ENCODE data around the gene RCC1.
"Not testable (repeated sequence)": the region's sequence is repeated elsewhere in the genome, so short reads cannot be mapped to it uniquely, and the experiment has no call there.

The RCC1 gene

DNA sequence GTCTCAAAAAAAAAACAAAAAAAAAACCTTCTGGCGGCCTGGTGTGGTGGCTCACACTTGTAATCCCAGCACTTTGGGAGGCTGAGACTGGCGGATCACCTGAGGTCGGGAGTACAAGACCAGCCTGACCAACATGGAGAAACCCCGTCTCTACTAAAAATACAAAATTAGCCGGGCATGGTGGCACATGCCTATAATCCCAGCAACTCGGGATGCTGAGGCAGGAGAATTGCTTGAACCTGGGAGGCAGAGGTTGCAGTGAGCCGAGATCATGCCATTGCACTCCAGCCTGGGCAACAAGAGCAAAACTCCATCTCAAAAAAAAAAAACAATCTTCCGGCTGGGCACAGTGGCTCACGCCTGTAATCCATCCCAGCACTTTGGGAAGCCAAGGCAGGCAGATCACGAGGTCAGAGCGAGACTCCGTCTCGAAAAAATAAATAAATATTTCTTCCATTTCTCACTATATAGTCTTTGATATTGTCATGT, 8.6 kb downstream of the RCC1 start:
- not testable (repeated sequence) for DNase-seq

DNA sequence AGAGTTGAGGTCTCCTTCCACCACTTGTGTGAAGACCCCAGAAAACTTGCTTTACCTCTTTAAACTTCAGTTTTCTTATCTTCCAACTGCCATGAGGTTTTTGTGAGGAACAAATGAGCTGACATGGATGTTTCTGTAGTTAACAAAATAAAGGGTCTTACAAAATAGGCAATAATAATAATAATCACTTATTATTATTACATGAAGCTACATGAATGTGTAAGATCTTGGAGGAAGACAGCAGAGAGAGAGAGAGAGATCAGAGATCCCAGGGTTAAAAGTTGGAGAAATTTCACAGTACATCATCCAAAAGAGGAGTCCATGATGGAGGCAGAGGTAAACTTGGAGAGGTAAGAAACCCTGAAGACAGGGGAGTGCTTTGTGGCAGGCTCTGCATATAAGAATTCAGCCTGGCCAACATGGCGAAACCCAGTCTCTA, 10.7 kb downstream of the RCC1 start:
- DNase-seq, result no peak

DNA sequence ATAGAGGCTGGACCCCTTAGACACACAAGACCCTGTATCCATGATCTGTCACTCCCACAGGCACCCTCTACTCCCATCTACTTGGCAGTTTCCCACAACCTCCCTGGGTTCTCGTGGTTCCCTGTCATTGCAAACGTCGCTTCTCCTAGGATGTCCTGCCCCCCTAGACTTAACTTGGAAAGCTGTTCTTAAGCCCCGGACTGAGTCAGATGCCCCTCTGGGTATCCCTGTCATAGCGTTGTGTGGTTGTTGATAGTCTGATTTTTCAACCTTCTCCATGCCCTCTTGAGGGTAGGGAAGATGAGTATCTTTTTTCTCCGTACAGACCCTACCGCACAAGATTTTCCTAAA, 11.8 kb downstream of the RCC1 start:
- no peak for DNase-seq

DNA sequence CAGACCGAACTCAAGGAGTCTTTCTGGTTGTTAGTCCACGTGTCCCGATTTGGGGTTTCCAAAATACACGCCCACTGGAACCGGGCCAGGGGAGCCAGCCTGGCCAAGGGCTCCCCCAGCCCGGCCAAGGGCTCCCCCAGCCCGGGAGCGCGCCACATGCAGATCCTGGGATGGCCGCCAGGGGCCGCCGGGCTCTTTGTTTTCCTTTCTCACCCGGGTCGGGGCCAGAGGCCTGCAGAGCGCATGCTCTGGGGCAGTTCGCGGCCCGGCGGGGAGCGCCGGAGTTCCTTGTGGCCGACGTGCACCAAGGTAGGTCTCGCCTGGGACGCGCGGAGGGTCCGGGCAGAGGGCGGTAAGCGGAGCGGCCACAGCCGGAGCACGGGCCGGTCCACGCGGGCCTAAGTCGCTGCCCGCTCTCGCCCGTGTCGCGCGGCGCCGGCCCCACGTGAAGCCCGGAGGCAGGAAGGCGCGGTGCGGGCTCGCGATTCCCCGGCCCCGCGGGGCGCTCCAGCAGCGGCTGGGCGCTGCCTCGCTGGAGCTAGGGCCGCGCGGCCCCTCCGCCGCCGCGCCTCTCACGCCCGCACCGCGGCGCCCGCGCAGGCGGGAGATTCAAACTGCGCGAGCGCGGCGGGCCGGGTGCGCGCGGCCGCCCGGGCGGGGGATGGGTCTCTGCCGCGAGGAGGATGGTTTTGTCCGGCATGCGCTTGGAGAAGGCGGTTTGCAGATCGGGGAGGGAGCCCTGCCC, 12.3 kb downstream of the RCC1 start:
- DNase-seq, result peak; percentile 90

DNA sequence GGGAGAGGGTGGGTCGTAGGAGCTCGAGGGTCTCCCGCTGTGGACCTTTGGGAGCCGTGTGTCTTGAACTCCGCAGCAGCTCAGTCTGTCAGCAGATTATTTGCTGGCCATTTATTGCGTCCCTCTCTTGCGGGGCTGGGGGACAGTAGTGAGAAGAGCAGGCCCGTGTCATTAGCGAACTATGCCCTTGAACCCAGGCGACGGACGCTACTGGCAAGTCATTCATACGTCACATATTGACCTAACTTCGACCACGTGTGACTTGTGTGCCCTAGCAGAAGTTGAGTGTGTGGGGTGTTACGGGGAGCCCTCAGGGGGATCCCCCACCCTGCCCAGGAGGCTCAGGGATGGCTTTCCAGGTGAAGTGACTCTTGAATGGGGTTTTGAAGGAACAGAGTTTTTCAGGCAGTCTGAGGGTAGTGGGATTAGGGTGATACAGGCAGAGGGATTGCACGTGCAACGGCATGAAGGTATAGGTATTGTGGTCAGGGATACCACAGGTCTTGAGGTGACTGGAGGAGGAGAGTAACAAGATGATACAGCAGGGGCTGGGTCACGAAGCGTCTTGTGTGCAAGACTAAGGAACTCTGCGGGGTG, 13.0 kb downstream of the RCC1 start:
- DNase-seq, result peak; percentile 73

DNA sequence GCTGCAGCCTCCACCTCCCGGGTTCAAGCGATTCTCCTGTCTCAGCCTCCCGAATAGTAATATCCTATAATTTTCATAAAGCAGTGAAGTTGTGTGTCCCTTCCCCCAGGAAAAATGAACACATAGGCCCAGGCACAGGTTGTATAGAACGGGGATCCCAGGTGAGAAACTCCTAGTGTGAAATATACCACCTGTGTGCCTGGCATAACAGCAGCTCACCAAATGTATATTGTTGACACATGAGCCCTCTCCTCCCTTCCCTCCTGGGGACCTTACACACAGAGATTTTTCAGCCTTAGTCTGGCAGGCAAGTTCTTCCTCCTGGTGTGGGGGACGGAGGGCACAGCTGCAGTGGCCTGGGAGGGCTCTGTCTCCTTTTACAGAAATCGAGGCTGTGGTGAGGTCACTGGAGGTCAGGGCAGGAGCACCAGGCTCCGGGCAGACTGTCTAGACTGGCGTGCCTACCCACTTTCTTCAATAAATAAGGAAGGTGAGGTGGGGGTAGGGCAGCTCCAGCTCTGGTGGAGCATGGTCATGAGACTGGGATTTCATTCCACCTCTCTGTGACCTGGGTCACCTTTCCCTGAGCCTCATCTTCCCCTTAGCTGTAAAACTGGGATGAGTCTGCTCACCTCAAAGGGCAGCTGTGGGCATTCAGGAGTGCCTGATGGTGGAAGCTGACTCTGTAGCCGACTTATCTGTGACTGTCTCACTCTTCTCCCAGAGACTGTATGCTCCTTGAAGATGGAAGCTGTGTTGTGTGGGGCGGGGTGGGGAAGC, 14.3 kb downstream of the RCC1 start:
- DNase-seq, result no peak

DNA sequence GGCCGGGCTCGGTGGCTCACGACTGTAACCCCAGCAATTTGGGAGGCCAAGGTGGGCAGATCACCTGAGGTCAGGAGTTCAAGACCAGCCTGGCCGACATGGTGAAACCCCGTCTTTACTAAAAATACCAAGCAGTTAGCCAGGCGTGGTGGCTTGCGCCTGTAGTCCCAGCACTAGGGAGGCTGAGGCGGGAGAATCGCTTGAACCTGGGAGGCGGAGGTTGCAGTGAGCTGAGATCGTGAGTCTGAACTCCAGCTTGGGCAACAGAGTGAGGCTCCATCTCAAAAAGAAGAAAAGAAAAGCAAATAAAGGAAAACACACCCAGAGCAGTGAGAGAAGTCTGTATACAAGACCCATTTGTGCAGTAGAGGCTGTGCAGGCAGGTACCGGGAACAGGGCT, 15.0 kb downstream of the RCC1 start:
- DNase-seq, result not testable (repeated sequence)

DNA sequence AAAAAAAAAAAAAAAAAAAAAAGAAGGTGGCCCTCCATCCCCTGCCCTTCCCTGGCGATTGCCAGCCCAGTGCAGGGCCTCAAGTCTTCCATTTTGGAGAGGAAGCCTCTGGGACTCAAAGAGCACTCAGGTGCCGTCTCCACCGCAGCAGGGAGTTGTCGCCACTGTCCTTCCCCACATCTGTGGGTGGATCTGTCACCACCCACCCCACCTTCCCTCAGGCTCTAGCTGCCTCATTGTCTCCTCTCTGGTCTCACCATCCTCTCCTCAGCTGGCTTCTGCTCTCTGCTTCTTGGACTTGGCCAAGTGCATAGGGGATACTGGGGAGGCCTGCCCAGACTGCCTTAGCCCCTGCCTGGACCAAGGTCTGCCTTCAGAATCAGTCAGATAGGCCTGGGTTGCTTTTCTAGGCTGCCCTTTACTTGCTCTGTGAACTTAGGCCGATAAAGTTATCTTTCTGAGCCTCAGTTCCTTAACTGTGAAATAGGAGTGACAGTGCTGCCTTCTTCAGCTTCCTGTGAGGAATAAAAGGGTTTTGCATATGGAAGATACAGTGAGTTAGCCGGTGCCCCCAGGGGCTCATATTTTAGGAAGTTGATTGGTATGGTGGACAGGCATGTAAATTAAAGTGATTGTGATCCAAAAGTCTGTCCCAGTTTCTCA, 15.8 kb downstream of the RCC1 start:
- DNase-seq, result no peak

DNA sequence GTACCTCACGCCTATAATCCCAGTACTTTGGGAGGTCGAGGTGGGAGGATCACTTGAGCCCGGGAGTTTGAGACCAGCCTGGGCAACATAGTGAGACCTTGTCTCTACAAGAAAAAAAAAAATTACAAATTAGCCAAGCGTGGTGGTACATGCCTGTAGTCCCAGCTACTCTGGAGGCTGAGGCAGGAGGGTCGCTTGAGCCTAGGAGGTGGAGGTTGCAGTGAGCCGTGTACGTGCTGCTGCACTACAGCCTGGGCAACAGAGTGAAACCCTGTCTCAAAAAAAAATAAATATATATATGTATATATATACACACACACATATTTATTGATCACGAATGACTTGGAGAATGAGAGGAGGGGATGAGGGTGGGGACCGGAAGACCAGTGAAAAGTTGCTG, 16.7 kb downstream of the RCC1 start:
- DNase-seq, result not testable (repeated sequence)

DNA sequence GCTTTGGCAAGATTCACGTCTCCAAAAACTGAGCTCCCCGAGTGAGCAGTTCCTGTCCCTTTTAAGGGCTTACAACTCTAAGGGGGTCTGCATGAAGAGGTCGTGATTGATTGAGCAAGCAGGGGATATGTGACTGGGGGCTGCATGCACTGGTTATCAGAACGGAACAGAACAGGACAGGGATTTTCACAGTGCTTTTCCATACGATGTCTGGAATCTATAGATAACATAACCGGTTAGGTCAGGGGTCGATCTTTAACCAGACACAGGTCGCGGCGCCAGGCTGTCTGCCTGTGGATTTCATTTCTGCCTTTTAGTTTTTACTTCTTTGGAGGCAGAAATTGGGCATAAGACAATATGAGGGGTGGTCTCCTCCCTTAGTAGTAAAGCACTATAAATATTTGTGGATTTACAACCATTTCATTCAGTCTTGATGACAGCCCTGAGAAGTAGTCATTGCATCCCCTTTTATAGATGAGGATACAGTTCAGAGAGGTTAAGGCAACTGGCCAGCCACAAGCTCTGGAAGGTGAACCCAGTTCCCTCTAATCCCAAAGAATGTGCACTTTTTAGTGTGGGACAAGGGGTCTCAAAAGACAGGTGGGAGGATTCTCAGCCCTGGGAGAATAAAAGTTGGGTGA, 19.3 kb downstream of the RCC1 start:
- not testable (repeated sequence) for DNase-seq

DNA sequence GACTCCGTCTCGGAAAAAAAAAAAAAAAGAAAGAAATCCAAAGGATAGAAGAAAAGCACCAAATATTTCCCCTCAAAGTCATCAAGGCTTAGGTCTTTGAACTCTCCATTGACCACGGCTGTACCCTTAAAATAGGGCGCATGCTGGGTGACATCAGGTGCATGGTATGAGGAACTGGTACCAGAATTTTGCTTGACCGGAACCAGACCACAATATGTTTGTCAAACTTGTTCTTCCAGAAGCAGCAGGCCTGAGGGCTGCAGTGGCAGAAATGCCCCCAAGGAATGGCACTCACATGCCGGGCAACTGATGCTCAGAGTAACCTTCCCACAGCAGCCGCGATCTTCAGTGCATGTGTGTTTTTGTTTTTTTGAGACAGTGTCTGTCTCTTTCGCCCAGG, 21.0 kb downstream of the RCC1 start:
- DNase-seq, result no peak

DNA sequence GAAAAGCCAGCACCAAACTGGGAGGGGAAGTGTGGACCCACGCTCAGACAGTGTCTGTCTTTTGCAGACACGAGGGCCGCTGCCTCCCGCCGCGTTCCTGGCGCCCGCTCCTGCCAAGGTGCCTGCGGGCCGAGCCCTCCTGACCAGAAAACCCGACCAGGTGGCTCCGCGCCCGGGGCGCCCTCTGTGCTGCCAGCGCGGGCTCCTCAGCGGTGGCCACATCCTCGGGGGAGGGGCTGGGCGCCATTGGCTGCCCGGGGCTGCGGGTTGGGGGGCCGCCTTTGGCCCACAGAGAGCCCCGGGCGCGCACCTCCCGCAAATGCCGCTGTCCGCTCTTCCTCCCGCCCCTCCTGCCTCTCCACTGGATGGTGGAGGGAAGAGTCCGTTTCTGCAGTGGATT, 24.6 kb downstream of the RCC1 start:
- no peak for DNase-seq

DNA sequence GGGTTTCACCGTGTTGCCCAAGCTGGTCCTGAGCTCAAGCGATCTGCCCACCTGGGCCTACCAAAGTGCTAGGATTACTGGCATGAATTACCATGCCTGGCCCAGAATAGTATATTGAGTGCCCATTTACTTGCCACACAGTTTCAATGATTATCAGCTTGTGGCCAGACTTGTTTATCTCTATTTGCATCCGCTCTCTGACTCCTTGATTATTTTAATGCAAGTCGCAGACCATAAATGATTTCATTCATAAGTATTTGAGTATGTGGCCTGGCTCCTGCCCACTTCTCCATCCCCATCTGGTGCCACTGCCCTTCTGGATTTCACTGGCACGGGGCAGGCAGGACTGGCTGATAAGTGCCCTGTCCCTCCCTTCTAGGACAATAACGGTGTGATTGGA, 28.8 kb downstream of the RCC1 start:
- no peak for DNase-seq

DNA sequence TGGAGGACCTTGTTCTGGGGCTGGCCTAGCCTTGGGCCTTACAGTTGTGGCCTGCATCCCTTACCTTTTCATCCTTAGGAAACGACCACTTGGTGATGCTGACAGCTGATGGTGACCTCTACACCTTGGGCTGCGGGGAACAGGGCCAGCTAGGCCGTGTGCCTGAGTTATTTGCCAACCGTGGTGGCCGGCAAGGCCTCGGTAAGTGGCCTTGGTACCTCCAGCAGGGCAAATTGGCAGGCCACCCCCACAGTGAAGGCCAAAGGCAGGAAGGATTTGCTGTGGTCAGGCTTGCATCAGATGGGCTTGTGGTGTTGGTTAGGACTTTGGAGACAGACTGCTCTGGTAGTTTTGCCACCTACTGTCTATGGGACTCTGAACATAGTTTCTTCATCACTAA, 29.3 kb downstream of the RCC1 start:
- no peak for DNase-seq

DNA sequence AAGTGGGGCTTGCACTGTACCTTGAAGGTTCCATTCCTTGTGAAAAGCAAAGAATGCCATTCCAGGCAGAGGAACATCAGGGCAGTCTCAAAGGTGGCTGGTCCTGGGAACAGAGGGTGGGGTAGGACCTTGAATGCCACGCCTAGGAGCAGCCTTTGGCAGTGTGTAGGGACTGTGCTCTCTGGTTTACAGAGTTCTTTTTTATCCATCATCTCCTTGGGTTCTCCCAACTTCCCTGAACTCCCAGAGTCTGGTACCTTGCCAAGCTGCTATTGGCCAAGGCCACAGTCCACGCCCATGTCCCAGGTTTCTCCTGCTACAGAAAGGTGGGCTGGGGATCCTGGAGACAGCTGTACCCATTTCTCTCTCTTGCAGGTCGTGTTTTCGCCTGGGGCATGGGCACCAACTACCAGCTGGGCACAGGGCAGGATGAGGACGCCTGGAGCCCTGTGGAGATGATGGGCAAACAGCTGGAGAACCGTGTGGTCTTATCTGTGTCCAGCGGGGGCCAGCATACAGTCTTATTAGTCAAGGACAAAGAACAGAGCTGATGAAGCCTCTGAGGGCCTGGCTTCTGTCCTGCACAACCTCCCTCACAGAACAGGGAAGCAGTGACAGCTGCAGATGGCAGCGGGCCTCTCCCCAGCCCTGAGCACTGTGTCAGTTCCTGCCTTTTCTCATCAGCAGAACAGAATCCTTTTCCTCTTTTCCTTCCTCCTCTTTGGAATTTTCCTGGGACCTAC, 31.8 kb downstream of the RCC1 start:
- DNase-seq, result no peak

DNA sequence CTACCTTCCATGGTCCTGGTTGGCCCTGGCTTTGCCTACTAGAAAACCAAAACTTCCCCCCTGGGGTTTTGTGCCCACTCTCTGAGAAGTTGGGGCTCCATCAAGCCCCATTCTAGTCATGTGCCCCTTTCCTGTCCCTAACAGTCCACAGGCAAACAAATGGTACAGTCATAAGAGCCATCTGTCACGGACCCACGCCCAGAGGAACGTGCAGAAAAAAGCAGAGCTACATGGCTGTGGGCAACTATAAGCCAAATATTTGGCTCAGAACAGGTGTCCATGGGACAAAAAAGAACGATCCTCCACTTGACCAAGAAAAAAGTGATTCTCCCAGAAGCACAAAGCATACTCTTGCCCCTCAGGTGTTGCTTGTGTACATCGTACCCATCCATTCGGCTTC, 32.4 kb downstream of the RCC1 start:
- no peak for DNase-seq

DNA sequence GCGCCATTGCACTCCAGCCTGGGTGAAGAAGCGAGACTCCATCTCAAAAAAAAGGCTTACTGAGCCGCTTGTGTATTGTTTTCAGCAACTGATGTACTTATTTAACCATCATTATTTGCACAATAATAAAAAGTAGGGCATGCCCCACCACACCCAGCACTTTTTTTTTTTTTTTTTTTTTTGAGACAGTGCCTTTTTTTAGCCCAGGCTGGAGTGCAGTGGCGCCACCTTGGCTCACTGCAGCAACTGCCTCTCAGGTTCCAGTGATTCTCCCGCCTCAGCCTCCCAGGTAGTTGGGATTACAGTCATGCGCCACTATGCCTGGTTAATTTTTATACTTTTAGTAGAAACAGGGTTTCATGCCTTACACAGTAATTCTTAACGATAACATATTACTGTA, 34.8 kb downstream of the RCC1 start:
- DNase-seq, result no peak

DNA sequence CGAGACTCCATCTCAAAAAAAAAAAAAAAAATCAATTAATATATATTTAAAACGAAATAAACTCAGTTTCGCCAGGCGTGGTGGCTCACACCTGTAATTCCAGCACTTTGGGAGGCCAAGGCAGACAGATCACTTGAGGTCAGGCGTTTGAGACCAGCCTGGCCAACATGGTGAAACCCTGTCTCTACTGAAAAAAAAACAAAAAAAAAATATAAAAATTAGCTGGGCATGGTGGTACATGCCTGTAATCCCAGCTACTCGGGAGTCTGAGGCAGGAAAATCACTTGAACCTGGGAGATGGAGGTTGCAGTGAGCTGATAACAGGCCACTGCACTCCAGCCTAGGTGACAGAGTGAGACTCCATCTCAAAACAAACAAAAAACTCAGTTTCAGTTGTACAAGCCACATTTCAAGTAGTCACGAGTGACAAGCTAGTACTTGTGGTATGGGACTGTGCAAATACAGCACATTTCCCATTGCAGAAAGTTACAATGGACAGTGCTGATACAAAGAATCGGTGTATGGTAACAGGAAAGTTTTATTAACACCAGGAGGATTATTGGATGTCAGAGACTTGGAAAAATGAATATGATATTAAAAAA, 35.7 kb downstream of the RCC1 start:
- not testable (repeated sequence) for DNase-seq

DNA sequence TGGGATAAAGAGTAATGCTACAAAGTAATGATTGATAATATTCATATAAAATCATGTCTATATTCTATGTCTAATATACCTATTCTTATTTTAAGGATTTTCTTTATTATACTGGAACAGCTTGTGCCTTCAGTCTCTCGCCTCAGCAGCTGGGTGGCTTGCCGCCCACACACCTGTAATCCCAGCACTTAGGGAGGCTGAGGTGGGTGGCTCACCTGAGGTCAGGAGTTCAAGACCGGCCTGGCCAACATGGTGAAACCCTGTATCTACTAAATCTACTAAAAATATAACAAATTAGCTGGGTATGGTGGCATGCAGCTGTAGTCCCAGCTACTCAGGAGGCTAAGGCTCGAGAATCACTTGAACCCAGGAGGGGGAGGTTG, 39.4 kb downstream of the RCC1 start:
- no peak for DNase-seq

DNA sequence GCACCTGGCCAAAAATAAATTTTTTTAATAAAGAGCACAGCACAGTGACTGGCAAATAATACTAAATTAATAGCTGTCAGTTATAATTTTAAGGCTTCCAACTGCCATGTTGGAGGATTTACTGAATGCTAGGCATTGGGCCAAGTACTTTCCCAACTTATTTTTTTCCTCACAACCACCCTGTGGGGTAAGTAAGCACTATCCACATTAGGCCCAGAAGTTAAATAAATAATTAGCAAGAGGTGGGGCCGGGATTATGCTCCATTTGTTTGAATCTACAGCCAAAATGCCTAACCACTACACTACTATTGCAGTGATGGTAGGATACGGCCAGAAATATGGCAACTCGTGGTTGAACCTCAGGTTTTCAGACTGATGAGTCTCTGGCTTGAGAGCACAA, 42.5 kb downstream of the RCC1 start:
- DNase-seq, result no peak

DNA sequence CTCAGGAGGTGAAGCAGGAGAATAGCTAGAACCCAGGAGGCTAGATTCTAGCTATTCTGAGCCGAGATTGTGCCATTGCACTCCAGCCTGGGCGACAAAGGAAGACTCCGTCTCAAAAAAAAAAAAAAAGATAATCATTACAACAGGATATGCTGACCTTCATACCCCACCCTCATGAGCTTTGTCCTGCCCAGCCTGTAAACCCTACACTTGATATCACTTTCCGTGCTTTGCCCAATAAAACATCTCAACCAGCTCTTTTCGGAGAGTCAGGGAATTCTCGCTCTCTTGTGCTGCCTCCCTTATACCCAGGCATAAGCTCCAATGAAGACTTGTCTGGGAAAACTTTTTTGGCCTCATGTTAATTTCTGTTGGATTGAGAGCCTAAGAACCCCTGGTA, 45.5 kb downstream of the RCC1 start:
- no peak for DNase-seq

Data from stimulated activated CD4-positive, alpha-beta T cell treated with anti-CD3 and anti-CD28 coated beads, Interleukin-1b, Interleukin-23, amount 100 ng/mL, for 48 hours (primary cell).